ENCODE data around the gene TUBB4A.

The TUBB4A gene

GRCh38 chr19:6470173-6470572 lies 31.9 kb downstream of the TUBB4A start:
- no peak for DNase-seq (ENCODE audit: low read depth in 2 of 2)

- no peak for DNase-seq (ENCODE audit: low read depth in 2 of 2)
These were observed 34.7 kb downstream of the TUBB4A start for GRCh38 chr19:6467384-6467783.

- no peak for DNase-seq (ENCODE audit: low read depth in 2 of 2)
These were observed 35.4 kb downstream of the TUBB4A start for GRCh38 chr19:6466526-6467248.

- DNase-seq (ENCODE audit: low read depth in 2 of 2): no peak
These were observed 36.4 kb downstream of the TUBB4A start for GRCh38 chr19:6465663-6466062.

GRCh38 chr19:6465006-6465405 lies 37.1 kb downstream of the TUBB4A start:
- DNase-seq (ENCODE audit: low read depth in 2 of 2): no peak

- DNase-seq (ENCODE audit: low read depth in 2 of 2): no peak
These were observed 37.8 kb downstream of the TUBB4A start, which contains the start of gene CRB3 for GRCh38 chr19:6464070-6464873. CRB3 (plus strand) TSS chr19:6464271; CDS start chr19:6464702, 431 bp downstream.

- DNase-seq (ENCODE audit: low read depth in 2 of 2): peak; percentile 92 to 96
These were observed 41.8 kb downstream of the TUBB4A start for GRCh38 chr19:6460099-6460884.

GRCh38 chr19:6459262-6460098 lies 42.6 kb downstream of the TUBB4A start, which contains the start of gene SLC25A23:
SLC25A23 (minus strand) TSS chr19:6459792; CDS start chr19:6459628, 164 bp downstream.
- no peak for DNase-seq (ENCODE audit: low read depth in 2 of 2)

GRCh38 chr19:6458695-6459261 lies 43.3 kb downstream of the TUBB4A start:
- DNase-seq (ENCODE audit: low read depth in 2 of 2): no peak

GRCh38 chr19:6457958-6458694 lies 44.0 kb downstream of the TUBB4A start:
- no peak for DNase-seq (ENCODE audit: low read depth in 2 of 2)

- no peak for DNase-seq (ENCODE audit: low read depth in 2 of 2)
These were observed 46.2 kb downstream of the TUBB4A start for GRCh38 chr19:6455924-6456323.

GRCh38 chr19:6453951-6454565 lies 48.1 kb downstream of the TUBB4A start:
- DNase-seq (ENCODE audit: low read depth in 2 of 2): no peak

- no peak for DNase-seq (ENCODE audit: low read depth in 2 of 2)
These were observed 49.2 kb downstream of the TUBB4A start for GRCh38 chr19:6452899-6453298.

- no peak for DNase-seq (ENCODE audit: low read depth in 2 of 2)
These were observed 49.9 kb downstream of the TUBB4A start for GRCh38 chr19:6452223-6452614.

- no peak for DNase-seq (ENCODE audit: low read depth in 2 of 2)
These were observed 50.4 kb downstream of the TUBB4A start for GRCh38 chr19:6451583-6452222.

- DNase-seq (ENCODE audit: low read depth in 2 of 2): no peak
These were observed 51.9 kb downstream of the TUBB4A start for GRCh38 chr19:6450166-6450565.

- no peak for DNase-seq (ENCODE audit: low read depth in 2 of 2)
These were observed 54.1 kb downstream of the TUBB4A start for GRCh38 chr19:6448045-6448444.

- DNase-seq (ENCODE audit: low read depth in 2 of 2): no peak
These were observed 55.7 kb downstream of the TUBB4A start for GRCh38 chr19:6446452-6446851.

All from stimulated activated CD8-positive, alpha-beta memory T cell treated with anti-CD3 and anti-CD28 coated beads, Interleukin-2, amount 100 ng/mL, for 1 hour (primary cell).